Epithelial cell of proximal tubule (primary cell): Measurements from ENCODE around the gene ACADL. TPM values are rescaled to one million over a fixed set of nuclear protein-coding genes. Genes with fewer than 3 reads are reported as not detected.

Experiments used
- DNase-seq: peaks from one replicate; pipeline ENCODE4 v3.0.0-alpha.2; 2011; ENCODE audit warnings: low read depth
- H3K4me3 ChIP-seq: 2 replicates; pipeline ENCODE4 v1.5.1; 2011; ENCODE audit warnings: low read depth, mild to moderate bottlenecking, low read length
- CTCF ChIP-seq: conservative IDR thresholded peaks from 2 replicates; pipeline ENCODE4 v1.5.1; 2012; ENCODE audit warnings: low read depth, mild to moderate bottlenecking, low read length
- total RNA-seq: library from RNA; depleted of rRNA; stranded (reverse); fragments of >200 nt; gene quantifications from 2 replicates; pipeline ENCODE4 v1.2.3, GENCODE V29; 2015

The ACADL gene
- 0.17 and 0.51 TPM in 2 replicates for total RNA-seq

DNA sequence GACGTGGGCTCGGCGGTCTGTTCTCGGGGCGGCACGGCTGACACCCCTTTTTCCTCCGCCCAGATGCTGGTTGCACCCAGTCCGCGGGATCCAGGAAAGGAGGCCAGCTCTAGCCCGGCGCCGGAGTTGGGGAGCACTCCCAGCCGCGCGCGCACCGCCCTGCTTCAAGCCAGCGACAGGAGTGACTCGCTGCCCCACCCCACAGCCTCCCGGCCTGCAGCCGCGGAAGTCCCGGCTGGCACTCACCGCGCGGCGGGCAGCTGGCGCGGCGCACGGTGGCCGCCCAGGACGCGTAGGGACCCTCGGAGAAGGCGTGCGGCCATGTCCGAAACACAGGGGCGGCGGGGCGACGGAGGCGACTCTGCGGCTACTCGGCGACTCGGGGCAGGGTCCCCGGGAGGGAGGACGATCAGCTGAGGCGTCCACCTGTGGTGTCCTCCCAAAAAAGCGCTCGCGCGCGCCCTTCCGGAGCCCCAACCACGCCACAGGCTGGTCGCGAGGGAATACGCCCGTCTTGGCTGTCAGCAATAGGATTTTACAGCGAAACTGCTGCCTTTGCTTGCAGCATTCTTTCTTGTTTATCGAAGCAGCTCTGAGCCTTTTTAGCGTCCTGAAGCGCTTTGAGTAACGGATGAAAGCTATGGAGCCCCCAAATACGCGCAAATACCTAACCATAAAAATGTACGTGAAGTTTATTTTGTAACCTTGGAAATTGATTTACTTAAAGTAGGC, at the start of gene ACADL:
ACADL (minus strand) TSS at position 507 of the 732 bp plus-strand sequence; CDS start at position 323, 184 bp downstream.
- DNase-seq = no peak
- TF ChIP-seq CTCF = peak; percentile 4
- peak within 1 kb of the TSS; percentile 73 for H3K4me3 ChIP-seq

GRCh38 chr2:210271300-210271699, 46.1 kb upstream of the ACADL start:
- no peak for TF ChIP-seq CTCF
- DNase-seq = no peak
- no peak overlapping the region for H3K4me3 ChIP-seq

- no peak for DNase-seq
- H3K4me3 ChIP-seq = no peak overlapping the region
- no peak for TF ChIP-seq CTCF
Observed at GRCh38 chr2:210269148-210269547, 43.9 kb upstream of the ACADL start.

DNA sequence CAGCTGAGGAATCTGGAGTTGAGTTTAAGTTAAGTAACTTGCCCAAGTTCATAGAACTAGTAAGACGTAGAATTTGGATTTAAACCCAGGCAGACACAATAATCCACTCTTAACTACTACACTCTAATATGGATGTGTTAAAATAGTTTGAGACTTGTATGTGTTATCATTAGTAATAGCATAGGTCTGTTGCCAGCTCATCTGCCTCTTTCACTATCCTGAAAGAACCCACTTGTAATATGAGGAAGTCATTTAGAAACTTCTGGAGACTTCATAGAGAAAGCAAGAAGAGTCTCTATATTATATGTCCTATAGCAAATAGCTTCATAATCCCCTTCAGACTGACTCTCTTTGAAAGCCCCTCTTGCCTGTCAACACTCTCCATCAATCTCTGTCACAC, 43.0 kb upstream of the ACADL start:
- no peak for TF ChIP-seq CTCF
- DNase-seq = no peak
- H3K4me3 ChIP-seq = no peak overlapping the region

GRCh38 chr2:210267698-210268097, 42.5 kb upstream of the ACADL start:
- peak; percentile 10 for DNase-seq
- TF ChIP-seq CTCF = no peak
- no peak overlapping the region for H3K4me3 ChIP-seq

DNA sequence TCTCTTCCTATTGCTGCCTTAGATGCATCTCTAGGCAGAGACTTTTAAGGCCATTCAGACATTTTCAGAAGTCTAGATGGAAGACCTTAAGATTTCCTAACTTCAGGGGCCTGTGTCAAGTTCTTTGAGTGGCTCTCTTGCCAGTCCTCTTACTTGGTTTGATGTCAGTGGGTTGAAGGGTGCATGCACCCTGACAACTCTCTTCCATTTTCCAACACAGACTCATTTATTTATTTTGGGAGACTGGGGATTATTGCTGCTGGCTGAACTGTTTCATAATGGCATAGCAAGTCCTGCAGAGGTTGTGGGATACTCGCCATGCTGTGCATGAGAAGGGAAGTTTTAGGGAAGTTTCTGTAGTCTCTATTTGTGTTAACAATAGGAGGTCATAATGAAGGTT, 39.0 kb upstream of the ACADL start:
- no peak for TF ChIP-seq CTCF
- no peak overlapping the region for H3K4me3 ChIP-seq
- DNase-seq = no peak

DNA sequence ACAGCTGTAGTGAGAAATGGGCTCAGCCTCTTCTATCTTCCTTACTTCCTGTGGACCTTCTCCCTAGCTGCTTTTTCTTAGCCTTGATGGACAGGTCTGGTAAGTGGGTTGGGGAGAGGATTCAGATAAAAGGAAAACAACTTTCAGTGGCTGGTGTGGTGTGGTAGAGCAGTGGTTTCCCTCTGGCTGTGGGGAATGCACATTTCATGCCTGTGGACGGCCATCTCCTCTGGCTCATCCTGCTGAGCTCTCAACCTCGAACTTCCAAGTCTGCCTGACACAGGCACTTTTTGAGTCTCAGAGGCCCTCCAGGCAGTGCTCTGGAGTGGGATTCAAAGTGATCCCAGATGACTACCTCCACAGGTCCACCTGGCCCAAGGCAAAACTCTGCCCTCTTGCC, 38.6 kb upstream of the ACADL start:
- no peak for TF ChIP-seq CTCF

More for the DNA sequence above, 38.6 kb upstream of the ACADL start:
- no peak overlapping the region for H3K4me3 ChIP-seq
- DNase-seq = no peak
